GM23248 (cell line): ENCODE measurements around the gene SERPINA10.

Source experiments
- EZH2 ChIP-seq: fragments of 200-600 bp; sonication (generic); IDR thresholded peaks from 2 replicates; pipeline ENCODE4 v1.6.1; 2018; ENCODE audit warnings: antibody characterized with exemption, mild to moderate bottlenecking; ENCODE audit not compliant: insufficient read depth, poor library complexity, severe bottlenecking
- EZH2phosphoT487 ChIP-seq: fragments of 200-600 bp; sonication (generic); IDR thresholded peaks from 2 replicates; pipeline ENCODE4 v1.6.1; 2018; ENCODE audit warnings: antibody characterized with exemption, moderate library complexity, mild to moderate bottlenecking, low read depth; ENCODE audit not compliant: insufficient read depth

- no peak for TF ChIP-seq EZH2phosphoT487
- TF ChIP-seq EZH2, result no peak
These were observed 36.8 kb upstream of the SERPINA10 start for GRCh38 chr14:94329857-94330256.
